Measurements from ENCODE around the gene ZNF385C.
"Not testable (repeated sequence)": the region's sequence is repeated elsewhere in the genome, so short reads cannot be mapped to it uniquely, and the experiment has no call there.

Gene ZNF385C
- total RNA-seq, result 0 to 0.15 (median 0.06) reads per million in 4 donors

DNA sequence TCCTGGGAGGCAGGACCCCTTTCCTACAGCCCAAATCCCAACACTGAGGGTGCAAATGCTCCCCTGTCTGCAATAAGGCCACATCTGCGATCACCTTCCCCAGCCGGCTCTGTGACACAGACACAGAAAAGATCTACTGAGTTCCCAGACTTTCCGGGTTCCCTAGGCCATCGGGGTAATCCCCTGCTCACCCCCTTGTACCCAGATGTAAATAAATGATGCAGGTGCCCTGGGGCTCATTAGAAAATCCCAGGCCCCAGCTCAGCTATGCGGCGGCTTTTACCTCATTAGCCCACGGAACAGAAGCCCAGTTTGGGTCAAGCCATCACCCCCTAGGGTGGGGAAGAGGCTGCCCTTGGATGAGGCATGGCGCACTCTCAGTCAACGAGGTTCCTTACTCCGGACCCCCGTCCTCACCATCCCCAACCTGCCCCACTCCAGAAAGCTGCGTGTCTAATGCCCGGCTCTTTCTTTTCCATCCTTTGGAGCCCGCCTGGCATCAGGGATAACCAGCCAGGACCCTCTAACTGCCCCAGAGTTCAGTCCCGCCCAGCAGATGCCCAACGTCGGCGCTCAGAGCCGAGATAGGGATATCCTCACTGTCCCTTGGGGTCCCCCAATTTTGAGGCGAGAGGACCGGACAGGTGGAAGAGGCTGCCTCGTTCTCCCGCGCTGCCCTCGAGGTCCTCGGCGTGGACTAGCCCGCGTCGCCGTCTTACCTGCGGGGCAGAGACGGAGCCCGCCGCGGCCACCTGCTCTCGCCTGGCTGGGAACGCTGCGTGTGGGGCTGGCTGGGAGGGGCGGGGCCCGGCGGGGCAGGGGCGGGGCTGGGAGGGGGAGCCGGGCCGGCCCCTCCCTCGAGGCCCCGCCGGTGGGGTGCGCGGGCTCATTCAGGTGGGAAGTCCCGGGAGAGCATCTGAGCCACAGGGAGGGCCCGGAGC lies at the start of gene ZNF385C:
Gene ZNF385C (minus strand): TSS at position 783 of the 941 bp plus-strand sequence. CDS start 35,417 bp downstream, outside the sequence.
- DNase-seq, result peak in 3 of 5 donors; percentile 41 to 55 (median 46)

DNA sequence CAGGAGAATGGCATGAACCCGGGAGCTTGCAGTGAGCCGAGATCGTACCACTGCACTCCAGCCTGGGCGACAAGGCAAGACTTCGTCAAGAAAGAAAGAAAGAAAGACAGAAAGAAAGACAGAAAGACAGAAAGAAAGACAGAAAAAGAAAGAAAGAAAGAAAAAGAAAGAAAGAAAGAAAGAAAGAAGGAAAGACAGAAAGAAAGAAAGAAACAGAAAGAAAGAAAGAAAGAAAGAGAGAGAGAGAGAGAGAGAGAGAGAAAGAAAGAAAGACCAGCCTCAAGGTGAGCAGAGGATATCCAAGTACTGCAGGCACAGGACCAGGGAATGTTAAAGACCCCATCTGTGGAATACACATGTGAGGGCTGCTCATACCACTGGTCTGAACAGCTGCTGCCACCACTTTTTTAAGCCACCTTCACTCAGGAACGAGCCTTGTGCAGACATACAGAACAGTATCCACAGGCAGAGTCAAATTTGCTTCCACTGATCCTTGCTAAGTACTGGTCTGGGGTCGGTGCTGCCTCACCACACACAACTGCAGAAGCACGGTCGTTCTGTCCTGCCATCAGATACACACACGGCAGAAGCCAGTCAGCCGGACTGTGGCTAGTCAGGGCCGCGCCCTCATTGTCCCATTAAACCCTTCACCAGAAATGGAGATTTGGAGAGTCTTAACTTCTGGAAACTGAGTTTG lies 48.8 kb upstream of the ZNF385C start:
- DNase-seq, result no peak

DNA sequence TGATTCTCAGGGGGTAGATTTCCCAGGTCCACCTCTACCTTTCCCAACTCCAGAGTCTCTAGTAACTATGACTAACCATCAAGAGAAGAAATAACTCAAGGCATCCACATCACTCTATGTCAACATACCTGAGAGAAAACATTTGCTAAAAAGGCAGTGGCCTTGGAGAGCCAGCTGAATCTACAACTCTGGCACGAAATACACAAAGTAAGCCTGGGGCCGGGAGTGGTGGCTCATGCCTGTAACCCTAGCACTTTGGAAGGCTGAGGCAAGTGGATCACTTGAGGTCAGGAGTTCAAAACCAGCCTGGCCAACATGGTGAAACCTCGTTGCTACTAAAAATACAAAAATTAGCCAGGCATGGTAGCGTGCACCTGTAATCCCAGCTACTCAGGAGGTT lies 44.9 kb upstream of the ZNF385C start:
- DNase-seq, result not testable (repeated sequence)

DNA sequence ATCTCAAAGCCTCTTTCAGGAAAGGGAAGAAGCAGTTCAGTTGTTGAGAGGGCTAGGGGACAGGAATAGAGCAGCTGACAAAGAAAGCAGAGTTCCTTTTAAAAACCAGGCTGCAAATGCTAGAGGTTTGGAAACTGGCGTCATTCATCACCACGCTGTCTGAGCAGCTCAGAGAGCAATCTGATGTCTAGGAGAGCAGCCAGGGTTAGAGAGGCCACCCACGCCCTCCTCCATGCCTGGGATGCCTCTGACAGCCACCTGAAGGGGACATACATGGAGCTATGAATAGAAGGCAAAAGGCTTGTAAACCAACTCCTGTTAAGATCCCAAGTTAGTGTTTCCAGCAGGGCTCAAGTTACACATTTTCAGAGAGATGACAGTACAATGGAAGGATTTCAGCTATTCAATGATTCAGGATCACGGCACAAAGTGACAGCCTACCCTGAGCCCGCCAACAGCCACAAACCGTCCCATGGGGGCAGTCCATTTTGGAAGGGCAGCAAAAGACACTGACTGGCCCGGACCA lies 44.2 kb upstream of the ZNF385C start:
- no peak for DNase-seq

GRCh38 chr17:42141382-42141781 lies 43.1 kb upstream of the ZNF385C start:
- no peak for DNase-seq

GRCh38 chr17:42140690-42141089 lies 42.4 kb upstream of the ZNF385C start:
- not testable (repeated sequence) for DNase-seq

- no peak for DNase-seq
Observed at GRCh38 chr17:42138749-42139492, 40.6 kb upstream of the ZNF385C start.

DNA sequence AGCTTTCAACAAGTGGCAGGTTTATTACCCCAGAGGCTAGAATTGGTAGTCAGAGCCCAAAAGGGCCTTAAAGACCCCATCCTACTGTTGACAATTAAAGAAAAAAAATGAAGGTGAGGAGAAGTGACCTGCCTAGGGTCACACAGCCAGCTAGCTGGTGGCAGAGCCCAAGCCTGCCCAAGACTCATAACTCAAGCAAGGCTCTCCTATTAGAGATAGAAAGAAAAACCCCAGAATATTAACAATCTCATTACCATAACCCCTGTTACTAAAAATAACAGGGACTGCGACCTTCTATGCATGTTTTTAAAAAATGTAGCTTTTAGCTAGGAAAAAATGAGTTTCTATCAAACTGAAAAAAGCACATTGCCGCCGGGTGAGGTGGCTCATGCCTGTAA lies 38.4 kb upstream of the ZNF385C start:
- DNase-seq, result no peak

- DNase-seq, result no peak
Observed at GRCh38 chr17:42135664-42136653, 37.7 kb upstream of the ZNF385C start.

GRCh38 chr17:42135151-42135550 lies 36.9 kb upstream of the ZNF385C start:
- DNase-seq, result no peak

GRCh38 chr17:42133461-42134041 lies 35.3 kb upstream of the ZNF385C start:
- DNase-seq, result peak in 1 of 5 donors; percentile 12

DNA sequence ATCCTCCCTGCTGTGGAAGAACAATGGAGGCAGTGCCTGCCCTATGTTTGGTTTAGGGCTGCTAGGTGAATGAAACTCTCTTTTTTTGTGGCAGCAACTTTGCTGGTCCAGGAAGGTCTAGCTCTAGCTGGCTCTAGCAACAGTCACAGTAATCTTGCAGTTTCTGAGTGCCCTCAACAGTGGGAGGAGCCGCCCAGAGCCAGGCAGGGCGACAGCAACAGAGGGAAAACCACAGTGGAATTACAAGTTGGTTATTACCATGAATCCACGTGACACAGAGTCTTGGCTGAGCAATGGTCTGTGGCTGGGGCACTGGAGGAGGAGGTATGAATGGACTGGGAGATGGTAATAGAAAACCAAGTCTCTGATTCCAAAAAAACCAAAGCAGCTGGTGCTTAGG lies 34.7 kb upstream of the ZNF385C start:
- DNase-seq, result peak in 1 of 5 donors; percentile 25

DNA sequence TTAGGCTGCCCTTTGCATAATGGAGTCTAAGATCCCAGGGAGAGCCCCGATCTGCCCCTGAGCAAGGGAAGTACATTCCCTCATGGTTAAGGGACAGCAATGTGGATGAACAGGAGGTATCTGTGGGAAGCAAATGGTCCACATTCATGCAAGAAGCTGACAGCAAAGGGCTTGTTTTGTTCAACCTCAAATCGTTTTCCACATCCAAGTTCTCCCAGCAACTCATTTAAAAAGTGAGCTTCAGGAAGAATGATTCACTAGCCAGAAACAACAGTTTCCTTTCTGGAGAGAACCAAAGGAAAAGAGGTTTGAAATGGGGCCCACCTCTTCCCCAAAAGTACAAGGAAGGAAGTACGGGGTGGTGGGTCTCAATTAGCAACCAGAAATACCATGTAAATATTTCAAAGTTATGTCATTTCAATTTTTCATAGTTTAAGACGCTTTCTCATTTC lies 33.7 kb upstream of the ZNF385C start:
- DNase-seq, result no peak

DNA sequence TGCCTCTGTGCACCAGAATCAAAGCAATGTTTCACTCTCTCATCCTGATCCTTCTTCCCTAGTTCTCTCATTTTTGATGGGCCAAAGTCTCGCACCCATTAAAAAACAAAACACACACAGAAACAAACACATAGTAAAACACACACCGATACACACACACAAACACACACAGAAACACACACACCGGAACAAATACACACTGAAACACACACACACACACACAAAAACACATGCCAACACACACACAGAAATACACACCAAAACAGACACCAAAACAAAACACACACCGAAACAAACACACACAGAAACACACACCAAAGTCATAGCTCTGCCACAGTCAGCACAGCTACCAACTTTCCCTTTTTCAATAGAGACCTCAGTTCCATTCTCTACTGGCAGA lies 33.0 kb upstream of the ZNF385C start:
- no peak for DNase-seq

GRCh38 chr17:42130310-42130936 lies 32.1 kb upstream of the ZNF385C start:
- DNase-seq, result no peak

GRCh38 chr17:42129109-42129837 lies 31.0 kb upstream of the ZNF385C start:
- DNase-seq, result no peak

GRCh38 chr17:42127414-42127813 lies 29.1 kb upstream of the ZNF385C start:
- no peak for DNase-seq

GRCh38 chr17:42126836-42127235 lies 28.6 kb upstream of the ZNF385C start:
- no peak for DNase-seq

DNA sequence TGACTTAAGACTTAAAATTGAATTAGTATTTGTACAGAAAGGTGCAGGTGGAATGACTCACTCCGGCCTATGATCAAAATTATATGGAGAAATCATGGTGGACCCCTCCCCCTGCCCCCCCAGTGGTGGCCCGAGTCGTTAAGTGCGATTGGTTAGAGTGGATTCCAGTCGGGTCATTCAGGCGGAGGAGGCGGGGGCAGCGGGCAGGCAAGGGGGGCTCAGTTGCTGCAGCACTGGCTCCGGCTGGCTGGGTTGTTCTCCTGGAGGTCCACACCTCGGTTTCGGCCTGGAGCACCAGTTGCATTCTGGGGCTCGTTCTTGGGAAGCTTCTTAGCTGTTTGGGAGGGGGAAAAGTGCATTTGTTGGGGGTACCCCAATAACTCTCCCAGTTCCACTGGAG lies 27.3 kb upstream of the ZNF385C start:
- DNase-seq, result no peak

- DNase-seq, result no peak
Observed at GRCh38 chr17:42124256-42124655, 26.0 kb upstream of the ZNF385C start.

Measured in T-helper 1 cell (primary cell).